ENCODE measurements around the gene DZIP3. TPM values are rescaled to one million over a fixed set of nuclear protein-coding genes. Genes with fewer than 3 reads are reported as not detected.
"Not testable (repeated sequence)": the region's sequence is repeated elsewhere in the genome, so short reads cannot be mapped to it uniquely, and the experiment has no call there.

DZIP3 gene
- total RNA-seq, 6 donors from 2014 or later: 3.4 to 25.0 (median 7.5) TPM

- no peaks in the 10 kb centered on the region for H3K4me1 ChIP-seq
- peaks cover 0 to 13% (median 0%) of the 10 kb centered on the region in 4 donors for H3K36me3 ChIP-seq
- no peak overlapping the region for H3K4me3 ChIP-seq
- no peaks in the 10 kb centered on the region for H3K9me3 ChIP-seq
- DNase-seq (no peak), ATAC-seq (ENCODE audit: low FRiP score in 2 of 2) (no peak)
- WGBS, 2 donors: 83 to 85% methylated on average over 3 of the region's 3 CpGs
- no peak for TF ChIP-seq EP300 (IDR thresholded peaks at IDR 0.05)
- no peak for TF ChIP-seq POLR2A (IDR thresholded peaks at IDR 0.05)
- TF ChIP-seq, protein P1, sequence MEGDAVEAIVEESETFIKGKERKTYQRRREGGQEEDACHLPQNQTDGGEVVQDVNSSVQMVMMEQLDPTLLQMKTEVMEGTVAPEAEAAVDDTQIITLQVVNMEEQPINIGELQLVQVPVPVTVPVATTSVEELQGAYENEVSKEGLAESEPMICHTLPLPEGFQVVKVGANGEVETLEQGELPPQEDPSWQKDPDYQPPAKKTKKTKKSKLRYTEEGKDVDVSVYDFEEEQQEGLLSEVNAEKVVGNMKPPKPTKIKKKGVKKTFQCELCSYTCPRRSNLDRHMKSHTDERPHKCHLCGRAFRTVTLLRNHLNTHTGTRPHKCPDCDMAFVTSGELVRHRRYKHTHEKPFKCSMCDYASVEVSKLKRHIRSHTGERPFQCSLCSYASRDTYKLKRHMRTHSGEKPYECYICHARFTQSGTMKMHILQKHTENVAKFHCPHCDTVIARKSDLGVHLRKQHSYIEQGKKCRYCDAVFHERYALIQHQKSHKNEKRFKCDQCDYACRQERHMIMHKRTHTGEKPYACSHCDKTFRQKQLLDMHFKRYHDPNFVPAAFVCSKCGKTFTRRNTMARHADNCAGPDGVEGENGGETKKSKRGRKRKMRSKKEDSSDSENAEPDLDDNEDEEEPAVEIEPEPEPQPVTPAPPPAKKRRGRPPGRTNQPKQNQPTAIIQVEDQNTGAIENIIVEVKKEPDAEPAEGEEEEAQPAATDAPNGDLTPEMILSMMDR (IDR thresholded peaks at IDR 0.05): no peak
- TF ChIP-seq POLR2AphosphoS5 (IDR thresholded peaks at IDR 0.05): no peak
- no peak overlapping the region for H3K27ac ChIP-seq
- no peaks in the 10 kb centered on the region for H3K27me3 ChIP-seq
Measured at GRCh38 chr3:108642526-108642925, 53.0 kb downstream of the DZIP3 start.

DNA sequence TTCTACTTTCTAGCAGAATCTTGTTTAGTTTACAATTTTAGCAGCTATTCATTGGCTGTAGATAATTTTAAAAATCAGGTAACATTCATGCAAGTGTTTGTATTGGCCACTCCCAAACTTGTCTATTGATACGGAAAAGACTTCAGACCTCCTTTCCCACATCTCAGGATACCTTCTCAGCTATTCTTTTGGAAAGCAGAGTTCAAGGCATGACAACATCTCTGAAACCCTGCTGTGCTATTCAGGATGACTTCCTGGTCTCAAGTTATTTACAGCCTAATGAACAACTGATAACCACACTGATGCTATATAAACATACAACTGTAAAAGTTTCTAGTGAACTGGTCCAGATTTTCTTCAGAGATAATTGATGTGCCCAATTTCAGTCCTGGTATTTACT lies 55.8 kb downstream of the DZIP3 start:
- Histone ChIP-seq H3K4me3 (no peak overlapping the region), H3K9me3 (no peaks in the 10 kb centered on the region), H3K27ac (no peak overlapping the region), H3K36me3 (peaks cover 0 to 13% (median 0%) of the 10 kb centered on the region in 4 donors), H3K27me3 (no peaks in the 10 kb centered on the region), H3K4me1 (no peaks in the 10 kb centered on the region)
- no peak for TF ChIP-seq POLR2AphosphoS5 (IDR thresholded peaks at IDR 0.05)
- no peak for TF ChIP-seq EP300 (IDR thresholded peaks at IDR 0.05)
- TF ChIP-seq POLR2A (IDR thresholded peaks at IDR 0.05): no peak
- DNase-seq: no peak
- ATAC-seq (ENCODE audit: low FRiP score in 2 of 2): no peak
- WGBS, 2 donors: 86 to 100% methylated on average over 1 of the region's 1 CpG

DNA sequence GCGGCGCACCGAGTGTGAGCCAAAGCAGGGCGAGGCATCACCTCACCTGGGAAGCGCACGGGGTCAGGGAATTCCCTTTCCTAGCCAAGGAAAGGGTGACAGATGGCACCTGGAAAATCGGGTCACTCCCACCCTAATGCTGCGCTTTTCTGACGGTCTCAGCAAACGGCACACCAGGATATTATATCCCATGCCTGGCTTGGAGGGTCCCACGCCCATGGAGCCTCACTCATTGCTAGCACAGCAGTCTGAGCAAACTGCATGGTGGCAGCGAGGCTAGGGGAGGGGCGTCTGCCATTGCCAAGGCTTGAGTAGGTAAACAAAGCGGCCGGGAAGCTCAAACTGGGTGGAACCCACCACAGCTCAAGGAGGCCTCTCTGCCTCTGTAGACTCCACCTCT lies 66.1 kb downstream of the DZIP3 start:
- H3K4me3 ChIP-seq; DNase-seq; ATAC-seq (ENCODE audit: low FRiP score in 2 of 2); H3K27ac ChIP-seq; H3K36me3 ChIP-seq; H3K4me1 ChIP-seq; H3K9me3 ChIP-seq; H3K27me3 ChIP-seq: not testable (repeated sequence)
- WGBS, 2 donors: 91 to 92% methylated on average over 9 to 15 of the region's 15 CpGs

GRCh38 chr3:108661699-108662098 lies 72.2 kb downstream of the DZIP3 start:
- ATAC-seq (ENCODE audit: low FRiP score in 2 of 2): no peak

GRCh38 chr3:108662142-108662738 lies 72.7 kb downstream of the DZIP3 start:
- H3K4me3 ChIP-seq: no peak overlapping the region
- no peaks in the 10 kb centered on the region for H3K27me3 ChIP-seq
- H3K27ac ChIP-seq: no peak overlapping the region
- no peaks in the 10 kb centered on the region for H3K9me3 ChIP-seq
- TF ChIP-seq EP300 (IDR thresholded peaks at IDR 0.05): no peak
- TF ChIP-seq, protein P1 (IDR thresholded peaks at IDR 0.05): peak; percentile 48 to 78 (median 59)
- H3K4me1 ChIP-seq: no peaks in the 10 kb centered on the region
- peak in 1 of 2 donors; percentile 86 for ATAC-seq (ENCODE audit: low FRiP score in 2 of 2)
- H3K36me3 ChIP-seq: no peaks in the 10 kb centered on the region
- no peak for DNase-seq
- WGBS, 2 donors: 20 to 23% methylated on average over 6 of the region's 6 CpGs

More at GRCh38 chr3:108661699-108662098, 72.2 kb downstream of the DZIP3 start:
- Histone ChIP-seq H3K9me3 (no peaks in the 10 kb centered on the region), H3K36me3 (no peaks in the 10 kb centered on the region), H3K27ac (no peak overlapping the region), H3K4me3 (no peak overlapping the region), H3K27me3 (no peaks in the 10 kb centered on the region), H3K4me1 (no peaks in the 10 kb centered on the region)
- 58 to 59% methylated on average over 2 of the region's 2 CpGs for WGBS, 2 donors
- TF ChIP-seq EP300 (IDR thresholded peaks at IDR 0.05) (no peak), POLR2A (IDR thresholded peaks at IDR 0.05) (no peak), POLR2AphosphoS5 (IDR thresholded peaks at IDR 0.05) (no peak)
- TF ChIP-seq, protein P1 (IDR thresholded peaks at IDR 0.05): no peak
- DNase-seq: no peak

- Histone ChIP-seq H3K36me3 (no peaks in the 10 kb centered on the region), H3K4me3 (no peak overlapping the region), H3K9me3 (no peaks in the 10 kb centered on the region), H3K4me1 (no peaks in the 10 kb centered on the region), H3K27me3 (no peaks in the 10 kb centered on the region), H3K27ac (no peak overlapping the region)
- TF ChIP-seq EP300 (IDR thresholded peaks at IDR 0.05): no peak
- no peak for TF ChIP-seq POLR2A (IDR thresholded peaks at IDR 0.05)
- TF ChIP-seq POLR2AphosphoS5 (IDR thresholded peaks at IDR 0.05): no peak
- TF ChIP-seq, protein P1 (IDR thresholded peaks at IDR 0.05): no peak
- 80 to 90% methylated on average over 1 of the region's 1 CpG for WGBS, 2 donors
- ATAC-seq (ENCODE audit: low FRiP score in 2 of 2): no peak
- DNase-seq: no peak
Measured at GRCh38 chr3:108664266-108664665, 74.7 kb downstream of the DZIP3 start.
